ENCODE results near the gene RPP30.
A peak's percentile ranks its signal among the peaks of the same experiment; 100 is the strongest.
"Not testable (repeated sequence)": the region's sequence is repeated elsewhere in the genome, so short reads cannot be mapped to it uniquely, and the experiment has no call there.

The RPP30 gene

GRCh38 chr10:90880059-90880719 lies 8.4 kb downstream of the RPP30 start:
- not testable (repeated sequence) for DNase-seq (ENCODE audit: low read depth, low spot score)
- peak; percentile 36 for TF ChIP-seq CTCF (IDR thresholded peaks at IDR 0.05; ENCODE audit: insufficient read depth, low read length, missing control alignments)

GRCh38 chr10:90884431-90884830 lies 12.7 kb downstream of the RPP30 start:
- ChIA-PET CTCF (interaction anchor here (0.9 to 2.6 kb wide), 8 partner anchors 9 to 1028 kb away, joined by 3 to 21 read pairs (median 5); no protein-coding TSS in a partner anchor), POLR2A (interaction anchor here (1.0 kb wide), 1 partner anchor 46 kb away, joined by 3 read pairs; no protein-coding TSS in a partner anchor)
- DNase-seq (ENCODE audit: low read depth, low spot score) = no peak
- H3K4me3 ChIP-seq (ENCODE audit: low read depth, low read length) = no peak overlapping the region
- TF ChIP-seq CTCF (IDR thresholded peaks at IDR 0.05; ENCODE audit: insufficient read depth, low read length, missing control alignments) = no peak

More at GRCh38 chr10:90880059-90880719, 8.4 kb downstream of the RPP30 start:
- POLR2A ChIA-PET = interaction anchor here (0.7 kb wide), 1 partner anchor 195 kb away, joined by 4 read pairs; no protein-coding TSS in a partner anchor
- not testable (repeated sequence) for H3K4me3 ChIP-seq (ENCODE audit: low read depth, low read length)
- CTCF ChIA-PET = interaction anchor here (0.6 to 3.3 kb wide), 41 partner anchors 8 to 959 kb away, joined by 3 to 64 read pairs (median 4); partner anchors contain the start of genes PPP1R3C and RPP30

GRCh38 chr10:90885176-90885575 lies 13.4 kb downstream of the RPP30 start:
- no peak for TF ChIP-seq CTCF (IDR thresholded peaks at IDR 0.05; ENCODE audit: insufficient read depth, low read length, missing control alignments)
- CTCF ChIA-PET = interaction anchor here (0.9 to 2.6 kb wide), 7 partner anchors 9 to 413 kb away, joined by 3 to 21 read pairs (median 5); no protein-coding TSS in a partner anchor
- POLR2A ChIA-PET = interaction anchor here (0.7 to 1.0 kb wide), 2 partner anchors 46 to 660 kb away, joined by 3 read pairs; no protein-coding TSS in a partner anchor
- peak; percentile 54 for DNase-seq (ENCODE audit: low read depth, low spot score)
- no peak overlapping the region for H3K4me3 ChIP-seq (ENCODE audit: low read depth, low read length)

- no peak for DNase-seq (ENCODE audit: low read depth, low spot score)
- TF ChIP-seq CTCF (IDR thresholded peaks at IDR 0.05; ENCODE audit: insufficient read depth, low read length, missing control alignments) = no peak
- POLR2A ChIA-PET = interaction anchor here (0.7 kb wide), 1 partner anchor 345 kb away, joined by 4 read pairs; no protein-coding TSS in a partner anchor
- no peak overlapping the region for H3K4me3 ChIP-seq (ENCODE audit: low read depth, low read length)
- CTCF ChIA-PET = interaction anchor here (0.9 to 4.0 kb wide), 7 partner anchors 8 to 410 kb away, joined by 3 to 33 read pairs (median 6); no protein-coding TSS in a partner anchor
These were observed 15.8 kb downstream of the RPP30 start for GRCh38 chr10:90887555-90887954.

GRCh38 chr10:90888387-90888786 lies 16.6 kb downstream of the RPP30 start:
- H3K4me3 ChIP-seq (ENCODE audit: low read depth, low read length) = no peak overlapping the region
- DNase-seq (ENCODE audit: low read depth, low spot score) = no peak
- ChIA-PET POLR2A (no interaction called here), CTCF (interaction anchor here (1.5 to 4.0 kb wide), 6 partner anchors 9 to 409 kb away, joined by 3 to 33 read pairs (median 10); no protein-coding TSS in a partner anchor)
- TF ChIP-seq CTCF (IDR thresholded peaks at IDR 0.05; ENCODE audit: insufficient read depth, low read length, missing control alignments) = no peak

- TF ChIP-seq CTCF (IDR thresholded peaks at IDR 0.05; ENCODE audit: insufficient read depth, low read length, missing control alignments) = no peak
- no peak overlapping the region for H3K4me3 ChIP-seq (ENCODE audit: low read depth, low read length)
- POLR2A ChIA-PET = interaction anchor here (0.7 kb wide), 1 partner anchor 709 kb away, joined by 4 read pairs; no protein-coding TSS in a partner anchor
- CTCF ChIA-PET = interaction anchor here (0.7 to 4.0 kb wide), 5 partner anchors 10 to 361 kb away, joined by 3 to 33 read pairs (median 13); no protein-coding TSS in a partner anchor
- DNase-seq (ENCODE audit: low read depth, low spot score) = no peak
These were observed 17.9 kb downstream of the RPP30 start for GRCh38 chr10:90889636-90890035.

All from AG04449 (cell line).